Measurements from ENCODE around the gene PSD2. TPM values are rescaled to one million over a fixed set of nuclear protein-coding genes. Genes with fewer than 3 reads are reported as not detected.

Gene PSD2
- total RNA-seq, 1 experiment from 2014 or later: 0.22 TPM

DNA sequence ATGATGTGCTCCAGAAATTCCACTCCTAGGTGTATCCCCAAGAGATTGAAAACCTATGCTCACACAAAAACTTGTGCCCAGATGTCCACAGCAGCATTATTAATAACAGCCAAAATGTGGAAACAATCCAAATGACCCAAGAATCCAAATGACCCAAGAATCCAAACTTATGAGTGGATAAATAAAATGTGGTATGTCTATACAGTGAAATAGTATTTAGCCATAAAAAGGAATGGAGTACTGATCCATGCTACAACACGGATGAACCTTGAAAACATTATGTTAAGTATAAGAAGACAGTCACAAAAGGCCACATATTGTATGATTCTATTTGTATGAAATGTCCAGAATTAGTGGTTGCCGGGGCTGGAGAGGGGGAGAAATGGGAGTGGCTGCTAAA is 80.3 kb downstream of the PSD2 start:
- H2BK120ac ChIP-seq (ENCODE audit: low read depth, low read length, poor library complexity, severe bottlenecking): no peak overlapping the region
- no peak overlapping the region for H3K56ac ChIP-seq (ENCODE audit: insufficient read length, low read depth, low read length)
- no peak overlapping the region for H2AK5ac ChIP-seq (ENCODE audit: insufficient read length, low read length)
- no peak overlapping the region for H3K27ac Mint-ChIP-seq
- no peak for DNase-seq
- H3K23ac ChIP-seq (ENCODE audit: insufficient read length, low read depth, low read length): no peak overlapping the region
- H3K9me3 Mint-ChIP-seq: peaks cover 3 to 7% of the 10 kb centered on the region in 2 experiments; a peak in 4 of 5 replicates
- H3K4me2 ChIP-seq (ENCODE audit: insufficient read depth, insufficient read length, low read length): no peak overlapping the region
- H3K79me1 ChIP-seq (ENCODE audit: insufficient read depth, low read depth, low read length, poor library complexity, severe bottlenecking): no peaks in the 10 kb centered on the region
- no peak overlapping the region for H3K27ac ChIP-seq (ENCODE audit: insufficient read length, low read depth, low read length)
- H2BK5ac ChIP-seq (ENCODE audit: insufficient read length, low read length): no peak overlapping the region
- H3K9ac ChIP-seq (ENCODE audit: extremely low read depth, insufficient read length, low read length): no peak overlapping the region
- WGBS (ENCODE audit: extremely low coverage, insufficient read length, low lambda C conversion rate): no CpG with 5 or more reads among the region's 2 CpGs
- no peak overlapping the region for H4K5ac ChIP-seq (ENCODE audit: insufficient read length, low read depth, low read length)
- H4K20me1 ChIP-seq (ENCODE audit: control insufficient read depth, insufficient read depth, insufficient read length): no peaks in the 10 kb centered on the region
- TF ChIP-seq, protein P1, sequence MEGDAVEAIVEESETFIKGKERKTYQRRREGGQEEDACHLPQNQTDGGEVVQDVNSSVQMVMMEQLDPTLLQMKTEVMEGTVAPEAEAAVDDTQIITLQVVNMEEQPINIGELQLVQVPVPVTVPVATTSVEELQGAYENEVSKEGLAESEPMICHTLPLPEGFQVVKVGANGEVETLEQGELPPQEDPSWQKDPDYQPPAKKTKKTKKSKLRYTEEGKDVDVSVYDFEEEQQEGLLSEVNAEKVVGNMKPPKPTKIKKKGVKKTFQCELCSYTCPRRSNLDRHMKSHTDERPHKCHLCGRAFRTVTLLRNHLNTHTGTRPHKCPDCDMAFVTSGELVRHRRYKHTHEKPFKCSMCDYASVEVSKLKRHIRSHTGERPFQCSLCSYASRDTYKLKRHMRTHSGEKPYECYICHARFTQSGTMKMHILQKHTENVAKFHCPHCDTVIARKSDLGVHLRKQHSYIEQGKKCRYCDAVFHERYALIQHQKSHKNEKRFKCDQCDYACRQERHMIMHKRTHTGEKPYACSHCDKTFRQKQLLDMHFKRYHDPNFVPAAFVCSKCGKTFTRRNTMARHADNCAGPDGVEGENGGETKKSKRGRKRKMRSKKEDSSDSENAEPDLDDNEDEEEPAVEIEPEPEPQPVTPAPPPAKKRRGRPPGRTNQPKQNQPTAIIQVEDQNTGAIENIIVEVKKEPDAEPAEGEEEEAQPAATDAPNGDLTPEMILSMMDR (conservative IDR thresholded peaks at IDR 0.05): no peak
- no peak overlapping the region for H2BK15ac ChIP-seq (ENCODE audit: low read depth, low read length)
- no peak overlapping the region for H2AFZ ChIP-seq (ENCODE audit: low read length)
- no peak overlapping the region for H2BK12ac ChIP-seq (ENCODE audit: insufficient read length, low read depth, low read length)
- no peak overlapping the region for H3K14ac ChIP-seq (ENCODE audit: insufficient read depth, low read length)
- H3K79me2 ChIP-seq (ENCODE audit: insufficient read depth, low read length): no peaks in the 10 kb centered on the region
- peaks cover 0 to 6% (median 0%) of the 10 kb centered on the region in 3 experiments; a peak in 1 of 7 replicates for H3K36me3 Mint-ChIP-seq (ENCODE audit: insufficient read depth in 1 of 3, low read depth in 3 of 3)
- H3K27me3 ChIP-seq (ENCODE audit: insufficient read depth, low read length): no peaks in the 10 kb centered on the region
- H3K23me2 ChIP-seq (ENCODE audit: insufficient read length, low read depth, low read length, poor library complexity, severe bottlenecking): no peaks in the 10 kb centered on the region
- no peaks in the 10 kb centered on the region for H3K4me1 ChIP-seq (ENCODE audit: insufficient read depth, low read length)
- peaks cover 20% of the 10 kb centered on the region for H3K27me3 Mint-ChIP-seq (ENCODE audit: low read depth)
- no peak overlapping the region for H2BK20ac ChIP-seq (ENCODE audit: low read depth, low read length, poor library complexity, severe bottlenecking)
- H4K91ac ChIP-seq (ENCODE audit: insufficient read length, low read depth, low read length): no peak overlapping the region
- no peaks in the 10 kb centered on the region for H3K9me3 ChIP-seq (ENCODE audit: control insufficient read depth, low read depth, low read length)
- peaks cover 15 to 21% of the 10 kb centered on the region in 2 experiments for H3K4me1 Mint-ChIP-seq
- H3K4ac ChIP-seq (ENCODE audit: low read depth, low read length): no peak overlapping the region
- no peak overlapping the region for H3T11ph ChIP-seq (ENCODE audit: low read length)
- no peak overlapping the region for H4K8ac ChIP-seq (replicated peaks; ENCODE audit: insufficient read length, low read depth, low read length)
- no peak overlapping the region for H3K18ac ChIP-seq (ENCODE audit: insufficient read length, low read depth, low read length)
- no peak overlapping the region for H3K4me3 Mint-ChIP-seq

Data from H9 (cell line).